Activated T-helper 1 cell treated with anti-CD3 and anti-CD28 coated beads, Interleukin-12 subunit alpha, Interleukin-12 subunit beta, Interleukin-2, Interleukin-4 antibody, amounts not matched to agents 30 ng/mL and 10 ng/mL and 1 ng/mL, durations not matched to agents 14 hours and 24 hours and 36 hours (primary cell): ENCODE measurements around the gene OSBPL1A. TPM values are rescaled to one million over a fixed set of nuclear protein-coding genes. Genes with fewer than 3 reads are reported as not detected.
A peak's percentile ranks its signal among the peaks of the same experiment; 100 is the strongest.

Source experiments
- DNase-seq: peaks from one replicate; pipeline ENCODE4 v3.0.0; 2021; ENCODE audit warnings: low spot score
- H3K27ac Mint-ChIP-seq: one replicate; pipeline ENCODE4 v1.8.0; 2021; ENCODE audit warnings: mild to moderate bottlenecking, mixed read lengths
- H3K27me3 Mint-ChIP-seq: one replicate; pipeline ENCODE4 v1.8.0; 2022; ENCODE audit warnings: mild to moderate bottlenecking, moderate library complexity, mixed read lengths; ENCODE audit not compliant: insufficient read depth
- H3K36me3 Mint-ChIP-seq: one replicate; pipeline ENCODE4 v1.8.0; 2021; ENCODE audit warnings: low read depth, mixed read lengths
- H3K4me1 Mint-ChIP-seq: one replicate; pipeline ENCODE4 v1.8.0; 2021; ENCODE audit warnings: low read depth, mixed read lengths
- H3K4me3 Mint-ChIP-seq: one replicate; pipeline ENCODE4 v1.8.0; 2021; ENCODE audit warnings: mild to moderate bottlenecking, moderate library complexity, mixed read lengths
- H3K9me3 Mint-ChIP-seq: one replicate; pipeline ENCODE4 v1.8.0; 2021; ENCODE audit warnings: mixed read lengths
- intact Hi-C: fragments of 100-400 bp; cut with micrococcal nuclease; formaldehyde crosslinking; loops from one replicate; pipeline ENCODE4 v1.15.1; 2024
- total RNA-seq: library from RNA; stranded (reverse); gene quantifications from 2 replicates; pipeline ENCODE4 v1.2.3, GENCODE V29; 2022

Gene OSBPL1A
- total RNA-seq, 1 donor from 2014 or later = 2.5 TPM

- Mint-ChIP-seq H3K9me3 (peaks cover 2% of the 10 kb centered on the region), H3K36me3 (peaks cover 1% of the 10 kb centered on the region), H3K27ac (no peak overlapping the region), H3K4me3 (no peak overlapping the region), H3K27me3 (peaks cover 38% of the 10 kb centered on the region), H3K4me1 (peaks cover 3% of the 10 kb centered on the region)
- intact Hi-C loops = no loop called here
- DNase-seq = no peak
Measured at GRCh38 chr18:24420551-24420950, 22.9 kb upstream of the OSBPL1A start.

GRCh38 chr18:24417480-24417879 is 19.9 kb upstream of the OSBPL1A start:
- Mint-ChIP-seq H3K9me3 (peaks cover 7% of the 10 kb centered on the region), H3K27ac (no peak overlapping the region), H3K4me1 (peaks cover 20% of the 10 kb centered on the region), H3K36me3 (no peaks in the 10 kb centered on the region), H3K4me3 (no peak overlapping the region), H3K27me3 (peaks cover 21% of the 10 kb centered on the region)
- DNase-seq = no peak
- intact Hi-C loops = loop anchor here (10.0 kb wide), 1 partner anchor 243 kb away; no protein-coding TSS in a partner anchor

DNA sequence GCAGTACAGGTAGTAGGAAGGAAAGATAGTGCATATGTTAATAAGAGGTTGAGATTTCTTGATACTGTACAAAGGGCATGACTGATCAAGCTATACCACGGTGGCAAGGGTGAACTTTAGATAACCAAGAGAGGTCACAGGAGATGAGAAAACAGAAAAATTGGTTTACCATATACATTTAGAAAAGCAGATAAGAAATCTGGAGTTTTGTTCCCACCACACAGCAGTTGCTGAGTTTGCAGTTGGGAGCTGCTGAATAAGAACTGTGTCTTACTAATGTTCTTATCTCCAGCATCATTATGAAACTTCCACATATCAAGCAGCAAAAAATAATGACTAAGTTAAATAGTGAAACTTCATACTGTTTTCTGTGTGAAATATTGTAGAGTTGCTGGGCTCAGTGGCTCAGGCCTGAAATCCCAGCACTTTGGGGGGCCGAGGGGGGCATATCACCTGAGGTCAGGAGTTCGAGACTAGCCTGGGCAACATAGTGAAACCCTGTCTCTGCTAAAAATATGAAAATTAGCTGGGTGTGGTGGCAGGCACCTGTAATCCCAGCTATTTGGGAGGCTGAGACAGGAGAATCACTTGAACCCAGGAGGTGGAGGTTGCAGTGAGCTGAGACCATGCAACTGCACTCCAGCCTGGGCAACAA is 16.9 kb upstream of the OSBPL1A start:
- no peaks in the 10 kb centered on the region for H3K36me3 Mint-ChIP-seq
- peaks cover 13% of the 10 kb centered on the region for H3K27me3 Mint-ChIP-seq
- no peak overlapping the region for H3K4me3 Mint-ChIP-seq
- no peak for DNase-seq
- peak overlapping the region; percentile 65 for H3K27ac Mint-ChIP-seq
- peaks cover 21% of the 10 kb centered on the region for H3K4me1 Mint-ChIP-seq
- H3K9me3 Mint-ChIP-seq = peaks cover 9% of the 10 kb centered on the region
- intact Hi-C loops = loop anchor here (1.0 to 10.0 kb wide), 7 partner anchors 13 to 240 kb away; partner anchors contain the start of genes HRH4 and OSBPL1A

- H3K27ac Mint-ChIP-seq = no peak overlapping the region
Measured at GRCh38 chr18:24413148-24413547, 15.5 kb upstream of the OSBPL1A start.

GRCh38 chr18:24408496-24408895 is 10.9 kb upstream of the OSBPL1A start:
- H3K4me1 Mint-ChIP-seq = peaks cover 11% of the 10 kb centered on the region
- peaks cover 9% of the 10 kb centered on the region for H3K9me3 Mint-ChIP-seq
- peaks cover 29% of the 10 kb centered on the region for H3K27me3 Mint-ChIP-seq
- no peaks in the 10 kb centered on the region for H3K36me3 Mint-ChIP-seq
- H3K27ac Mint-ChIP-seq = no peak overlapping the region
- intact Hi-C loops = no loop called here
- no peak overlapping the region for H3K4me3 Mint-ChIP-seq
- no peak for DNase-seq

More at GRCh38 chr18:24413148-24413547, 15.5 kb upstream of the OSBPL1A start:
- H3K36me3 Mint-ChIP-seq = no peaks in the 10 kb centered on the region
- H3K9me3 Mint-ChIP-seq = peaks cover 9% of the 10 kb centered on the region
- H3K4me1 Mint-ChIP-seq = peaks cover 21% of the 10 kb centered on the region
- no peak for DNase-seq
- peaks cover 10% of the 10 kb centered on the region for H3K27me3 Mint-ChIP-seq
- H3K4me3 Mint-ChIP-seq = no peak overlapping the region
- intact Hi-C loops = loop anchor here (5.0 to 10.0 kb wide), 2 partner anchors 96 to 238 kb away; no protein-coding TSS in a partner anchor

GRCh38 chr18:24404591-24404990 is 7.0 kb upstream of the OSBPL1A start:
- intact Hi-C loops = no loop called here
- Mint-ChIP-seq H3K27me3 (peaks cover 27% of the 10 kb centered on the region), H3K4me3 (no peak overlapping the region), H3K4me1 (no peaks in the 10 kb centered on the region), H3K9me3 (no peaks in the 10 kb centered on the region), H3K27ac (no peak overlapping the region), H3K36me3 (no peaks in the 10 kb centered on the region)
- no peak for DNase-seq

DNA sequence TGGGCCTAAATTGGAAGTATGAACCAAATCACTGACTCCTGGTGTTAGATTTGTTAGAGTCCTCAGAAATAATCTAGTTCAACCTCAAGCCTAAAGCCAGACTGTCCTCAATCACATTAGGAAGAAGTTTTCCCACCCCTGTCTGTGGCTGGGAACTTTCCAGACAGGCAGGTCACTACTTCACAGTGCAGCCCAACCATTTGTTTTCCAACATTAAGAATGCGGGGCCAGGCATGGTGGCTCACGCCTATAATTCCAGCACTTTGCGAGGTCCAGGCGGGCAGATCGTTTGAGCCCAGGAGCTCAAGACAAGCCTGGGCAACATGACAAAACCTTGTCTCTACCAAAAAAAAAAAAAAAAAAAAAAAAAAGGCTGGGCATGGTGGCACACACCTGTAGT is 5.5 kb upstream of the OSBPL1A start:
- H3K36me3 Mint-ChIP-seq = no peaks in the 10 kb centered on the region
- H3K27ac Mint-ChIP-seq = no peak overlapping the region
- intact Hi-C loops = no loop called here
- peaks cover 27% of the 10 kb centered on the region for H3K27me3 Mint-ChIP-seq
- DNase-seq = no peak
- no peak overlapping the region for H3K4me3 Mint-ChIP-seq
- H3K9me3 Mint-ChIP-seq = no peaks in the 10 kb centered on the region
- peaks cover 3% of the 10 kb centered on the region for H3K4me1 Mint-ChIP-seq

DNA sequence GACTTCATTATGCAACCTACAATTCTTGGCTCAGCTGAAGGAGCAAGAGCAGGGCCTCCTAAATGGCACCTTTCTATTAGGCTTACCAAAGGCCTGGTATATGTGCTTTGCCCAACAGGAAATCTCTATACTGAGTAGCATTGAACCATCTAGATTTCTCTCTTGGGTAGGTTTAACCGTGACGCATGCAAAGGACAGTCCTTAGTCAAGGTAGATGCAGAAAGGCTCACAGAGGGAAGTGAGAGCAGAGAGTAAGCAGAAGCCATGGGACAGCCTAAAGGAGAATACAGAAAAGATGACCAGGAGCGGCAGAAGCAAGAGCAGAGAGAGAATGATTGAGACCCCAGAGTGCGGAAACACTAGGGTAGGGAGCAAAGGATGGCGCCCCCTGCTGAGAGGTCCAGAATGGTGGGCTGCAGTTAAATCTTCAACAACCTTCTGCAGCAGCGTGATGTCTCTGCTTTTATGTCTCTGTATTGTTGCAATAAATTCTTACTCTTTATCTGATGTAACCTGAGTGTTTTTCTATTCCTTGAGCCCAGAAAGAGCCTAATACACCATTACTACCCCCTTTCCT is 4.7 kb upstream of the OSBPL1A start:
- no peak for DNase-seq
- H3K27ac Mint-ChIP-seq = no peak overlapping the region

DNA sequence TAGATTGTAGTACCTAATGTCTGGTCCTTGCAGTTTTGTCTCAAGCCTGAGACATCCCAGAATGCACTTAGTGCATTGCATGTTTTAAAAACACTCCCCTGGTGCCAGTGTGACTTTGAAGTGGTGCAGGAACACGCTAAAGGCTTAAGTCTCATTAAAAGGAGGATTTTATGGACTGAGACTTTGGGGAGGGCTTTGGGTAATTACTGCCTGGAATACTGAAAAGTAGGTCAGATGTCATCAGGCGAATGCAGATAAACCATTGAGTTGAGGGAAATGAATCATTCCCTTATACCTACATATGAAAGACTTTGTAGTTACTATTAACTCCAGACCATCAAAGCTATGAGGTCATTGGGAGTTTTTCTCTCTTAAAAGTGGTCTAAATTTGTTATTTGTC is 3.0 kb upstream of the OSBPL1A start:
- H3K4me3 Mint-ChIP-seq = no peak overlapping the region
- peaks cover 12% of the 10 kb centered on the region for H3K4me1 Mint-ChIP-seq
- H3K9me3 Mint-ChIP-seq = no peaks in the 10 kb centered on the region
- intact Hi-C loops = no loop called here
- DNase-seq = no peak
- peaks cover 17% of the 10 kb centered on the region for H3K27me3 Mint-ChIP-seq
- no peaks in the 10 kb centered on the region for H3K36me3 Mint-ChIP-seq
- H3K27ac Mint-ChIP-seq = no peak overlapping the region

More for the DNA sequence above, 4.7 kb upstream of the OSBPL1A start:
- peaks cover 6% of the 10 kb centered on the region for H3K4me1 Mint-ChIP-seq
- intact Hi-C loops = no loop called here
- no peak overlapping the region for H3K4me3 Mint-ChIP-seq
- H3K27me3 Mint-ChIP-seq = peaks cover 26% of the 10 kb centered on the region
- H3K36me3 Mint-ChIP-seq = no peaks in the 10 kb centered on the region
- H3K9me3 Mint-ChIP-seq = no peaks in the 10 kb centered on the region

DNA sequence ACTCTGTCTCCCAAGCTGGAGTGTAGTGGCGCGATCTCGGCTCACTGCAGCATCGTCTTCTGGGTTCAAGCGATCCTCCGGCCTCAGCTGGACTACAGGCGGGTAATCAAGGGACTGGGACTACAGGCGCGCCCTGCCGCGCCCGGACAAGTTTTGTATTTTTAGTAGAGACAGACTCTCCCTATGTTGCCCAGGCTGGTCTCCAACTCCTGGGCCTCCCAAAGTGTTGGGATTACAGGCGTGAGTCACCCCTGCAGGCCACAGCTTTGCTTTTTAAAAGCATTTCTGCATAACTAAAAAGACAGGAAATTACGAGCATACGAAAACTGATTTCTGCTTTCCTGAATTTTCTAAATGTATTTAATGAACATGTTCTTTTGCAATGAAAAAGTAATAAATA is 916 bp upstream of the OSBPL1A start:
- Mint-ChIP-seq H3K4me3 (peak overlapping the region; percentile 83), H3K27ac (no peak overlapping the region), H3K9me3 (no peaks in the 10 kb centered on the region), H3K27me3 (peaks cover 22% of the 10 kb centered on the region), H3K4me1 (peaks cover 12% of the 10 kb centered on the region), H3K36me3 (no peaks in the 10 kb centered on the region)
- DNase-seq = no peak
- intact Hi-C loops = loop anchor here (1.0 kb wide), 1 partner anchor 29 kb away; no protein-coding TSS in a partner anchor

DNA sequence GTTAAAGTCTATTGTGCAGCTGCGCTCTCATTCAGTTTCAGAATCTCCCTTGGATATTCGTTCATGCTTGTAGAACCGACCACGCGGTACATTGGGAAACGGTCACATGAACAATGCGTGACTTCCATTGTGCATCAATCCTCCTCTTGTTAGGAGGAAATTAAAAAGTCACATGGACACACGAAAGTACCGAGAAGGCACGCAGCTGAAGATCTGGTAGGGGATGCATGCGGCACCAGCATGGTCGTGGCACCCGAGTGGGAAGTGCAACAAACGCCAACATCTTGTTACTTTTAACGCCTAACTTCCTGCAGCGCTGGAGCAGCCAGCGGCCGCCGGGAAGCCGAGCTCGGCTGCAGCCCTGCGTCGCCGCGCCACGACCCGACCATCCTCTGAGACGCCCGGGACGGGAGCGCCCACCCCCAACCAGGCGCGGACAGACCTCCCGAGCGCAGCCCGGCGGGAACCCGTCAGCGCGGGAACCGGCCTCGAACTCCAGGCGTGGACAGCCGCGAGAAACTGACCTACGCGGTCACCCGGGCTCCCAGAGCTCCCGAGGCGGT is 412 bp downstream of the OSBPL1A start:
- intact Hi-C loops = loop anchor here (1.0 kb wide), 1 partner anchor 17 kb away; no protein-coding TSS in a partner anchor
- Mint-ChIP-seq H3K36me3 (no peaks in the 10 kb centered on the region), H3K4me1 (peaks cover 12% of the 10 kb centered on the region), H3K4me3 (peak overlapping the region; percentile 82), H3K27ac (peak overlapping the region; percentile 14), H3K9me3 (no peaks in the 10 kb centered on the region), H3K27me3 (peaks cover 21% of the 10 kb centered on the region)
- DNase-seq = peak; percentile 7

DNA sequence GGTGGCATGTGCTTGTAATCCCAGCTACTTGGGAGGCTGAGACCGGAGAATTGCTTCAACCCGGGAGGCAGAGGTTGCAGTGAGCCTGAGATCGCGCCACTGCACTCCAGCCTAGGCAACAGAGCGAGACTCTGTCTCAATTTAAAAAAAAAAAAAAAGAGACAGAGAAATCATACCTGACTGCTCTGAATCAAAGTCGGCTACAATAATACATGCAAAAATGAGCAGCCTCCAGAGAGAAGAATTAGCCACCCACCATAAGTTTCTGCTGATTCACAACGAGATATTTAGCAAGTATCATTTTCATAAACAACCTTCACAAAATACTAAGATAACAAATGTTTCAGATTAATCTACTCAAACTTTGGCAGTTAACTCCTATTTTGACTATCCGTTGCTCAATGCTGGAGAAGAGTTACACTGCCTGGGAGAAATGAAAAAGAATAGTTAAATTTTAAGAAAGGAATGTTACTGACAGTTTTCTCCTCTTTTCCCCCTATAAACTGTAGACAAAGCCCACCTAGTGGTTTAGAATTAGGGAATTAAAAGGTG is 1.5 kb downstream of the OSBPL1A start:
- intact Hi-C loops = no loop called here
- Mint-ChIP-seq H3K27ac (no peak overlapping the region), H3K4me3 (no peak overlapping the region), H3K9me3 (no peaks in the 10 kb centered on the region), H3K27me3 (peaks cover 20% of the 10 kb centered on the region), H3K4me1 (peaks cover 12% of the 10 kb centered on the region), H3K36me3 (no peaks in the 10 kb centered on the region)
- DNase-seq = no peak
